GM23248 (cell line): ENCODE results near the gene KRT8. TPM values are rescaled to one million over a fixed set of nuclear protein-coding genes. Genes with fewer than 3 reads are reported as not detected.

Experiments
- DNase-seq: peaks from one replicate; pipeline ENCODE4 v3.0.0-alpha.2; 2015
- H2AFZ ChIP-seq: fragments of 200-600 bp; sonication (generic); 2 replicates; pipeline ENCODE4 v1.6.1; 2016; ENCODE audit warnings: antibody characterized with exemption
- H3F3A ChIP-seq: fragments of 200-600 bp; sonication (generic); 2 replicates; pipeline ENCODE4 v1.6.1; 2016; ENCODE audit warnings: mild to moderate bottlenecking, antibody characterized with exemption, mixed run types; ENCODE audit not compliant: insufficient read depth
- H3K27ac ChIP-seq: fragments of 200-600 bp; sonication (generic); 2 replicates; pipeline ENCODE4 v1.5.1; 2016; ENCODE audit warnings: mild to moderate bottlenecking
- H3K27me3 ChIP-seq: fragments of 200-600 bp; sonication (generic); replicated peaks from 2 replicates; pipeline ENCODE4 v1.6.1; 2016; ENCODE audit warnings: mild to moderate bottlenecking; ENCODE audit not compliant: insufficient read depth
- H3K36me3 ChIP-seq: fragments of 200-600 bp; sonication (generic); 2 replicates; pipeline ENCODE4 v1.6.1; 2016; ENCODE audit warnings: low read depth, mild to moderate bottlenecking
- H3K4me1 ChIP-seq: fragments of 200-600 bp; sonication (generic); 2 replicates; pipeline ENCODE4 v1.6.1; 2016; ENCODE audit warnings: mild to moderate bottlenecking; ENCODE audit not compliant: insufficient read depth
- H3K4me2 ChIP-seq: fragments of 200-600 bp; sonication (generic); one replicate; pipeline ENCODE4 v1.6.1; 2016; ENCODE audit warnings: mild to moderate bottlenecking; ENCODE audit not compliant: unreplicated experiment
- H3K4me3 ChIP-seq: fragments of 200-600 bp; sonication (generic); 2 replicates; pipeline ENCODE4 v1.5.1; 2016; ENCODE audit warnings: mild to moderate bottlenecking
- H3K79me2 ChIP-seq: fragments of 200-600 bp; sonication (generic); 2 replicates; pipeline ENCODE4 v1.6.1; 2016; ENCODE audit warnings: mild to moderate bottlenecking; ENCODE audit not compliant: insufficient read depth
- H3K9ac ChIP-seq: fragments of 200-600 bp; sonication (generic); 2 replicates; pipeline ENCODE4 v1.6.1; 2016; ENCODE audit warnings: mild to moderate bottlenecking
- H3K9me2 ChIP-seq: fragments of 200-600 bp; sonication (generic); 2 replicates; pipeline ENCODE4 v1.6.1; 2016; ENCODE audit warnings: mixed run types, mild to moderate bottlenecking, moderate library complexity; ENCODE audit not compliant: insufficient read depth
- H3K9me3 ChIP-seq: fragments of 200-600 bp; sonication (generic); one replicate; pipeline ENCODE4 v1.6.1; 2017; ENCODE audit warnings: low read depth
- H4K20me1 ChIP-seq: fragments of 200-600 bp; sonication (generic); 2 replicates; pipeline ENCODE4 v1.6.0; 2016; ENCODE audit not compliant: insufficient read depth
- EZH2 ChIP-seq: fragments of 200-600 bp; sonication (generic); IDR thresholded peaks from 2 replicates; pipeline ENCODE4 v1.6.1; 2018; ENCODE audit warnings: antibody characterized with exemption, mild to moderate bottlenecking; ENCODE audit not compliant: insufficient read depth, poor library complexity, severe bottlenecking
- EZH2phosphoT487 ChIP-seq: fragments of 200-600 bp; sonication (generic); IDR thresholded peaks from 2 replicates; pipeline ENCODE4 v1.6.1; 2018; ENCODE audit warnings: antibody characterized with exemption, moderate library complexity, mild to moderate bottlenecking, low read depth; ENCODE audit not compliant: insufficient read depth
- WGBS, 2 experiments: methylation state at CpG; one replicate each; pipeline ENCODE4 v1.1.6; 2015 to 2017; ENCODE audit warnings: low lambda C conversion rate in 2 of 2, low coverage in 1 of 2; ENCODE audit errors: missing lambda C conversion rate in 2 of 2; 5-methylcytosine and 5-hydroxymethylcytosine counted together
- in situ Hi-C: fragments of 300-500 bp; cut with MboI; formaldehyde crosslinking; loops from 2 replicates; pipeline ENCODE4 v1.15.0; 2020
- polyA plus RNA-seq: library from polyadenylated mRNA; unstranded; fragments of >200 nt; fragmentation: Nextera tagmentation; extraction: Ambion mirVana; gene quantifications from 2 replicates; pipeline ENCODE4 v1.2.1, GENCODE V29; 2016
- total RNA-seq: library from RNA; depleted of rRNA; stranded (reverse); fragments of >200 nt; shearing (Covaris generic); gene quantifications from 2 replicates; pipeline ENCODE4 v1.2.3, GENCODE V29; 2014

KRT8 gene
- total and polyA plus RNA-seq, 2 experiments from 2014 or later = 5.5 to 19.8 TPM

DNA sequence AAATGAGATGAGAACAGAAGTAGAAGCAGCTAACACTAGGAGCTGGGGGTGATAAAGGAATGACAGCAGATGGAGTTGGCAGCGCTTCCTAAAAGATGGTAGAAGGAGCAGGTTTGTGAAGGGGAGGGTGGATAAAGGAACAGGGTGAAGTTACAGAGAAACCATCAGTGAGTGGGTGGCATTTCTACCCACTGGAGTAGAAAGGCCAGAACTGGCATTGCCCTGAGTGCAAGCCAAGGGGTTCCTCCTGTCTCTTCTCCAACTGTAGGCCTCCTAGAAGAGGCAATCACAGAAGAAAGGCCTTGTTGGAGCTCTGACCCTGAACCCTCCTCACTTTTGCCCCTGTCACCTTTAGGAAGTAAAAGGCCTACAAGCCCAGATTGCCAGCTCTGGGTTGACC, 46.2 kb upstream of the KRT8 start:
- 90 to 95% methylated on average over 1 of the region's 1 CpG for WGBS, 2 experiments
- Histone ChIP-seq H3K27me3 (no peaks in the 10 kb centered on the region), H3K27ac (no peak overlapping the region), H3F3A (no peaks in the 10 kb centered on the region), H3K4me3 (no peak overlapping the region), H3K79me2 (peaks cover 12% of the 10 kb centered on the region; the same call in 1 of the 2 replicates), H3K4me1 (peaks cover 20% of the 10 kb centered on the region), H4K20me1 (no peaks in the 10 kb centered on the region), H3K36me3 (no peaks in the 10 kb centered on the region), H3K4me2 (no peak overlapping the region), H2AFZ (no peak overlapping the region), H3K9ac (no peak overlapping the region), H3K9me3 (no peaks in the 10 kb centered on the region), H3K9me2 (no peaks in the 10 kb centered on the region)
- TF ChIP-seq EZH2 (no peak), EZH2phosphoT487 (no peak)
- in situ Hi-C loops = no loop called here
- no peak for DNase-seq

DNA sequence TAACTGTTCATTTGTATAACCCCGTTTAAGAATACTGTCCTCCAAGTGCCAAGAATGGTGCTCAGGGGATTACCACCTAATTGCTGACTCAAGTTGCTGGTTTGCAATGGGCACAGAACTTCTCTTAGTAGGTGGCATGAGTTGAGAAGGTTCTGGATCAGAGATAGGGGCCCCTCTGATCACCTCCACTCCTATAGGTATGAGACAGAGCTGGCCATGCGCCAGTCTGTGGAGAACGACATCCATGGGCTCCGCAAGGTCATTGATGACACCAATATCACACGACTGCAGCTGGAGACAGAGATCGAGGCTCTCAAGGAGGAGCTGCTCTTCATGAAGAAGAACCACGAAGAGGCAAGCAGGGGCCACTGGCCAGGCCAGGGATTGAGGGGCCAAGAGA, 45.7 kb upstream of the KRT8 start:
- Histone ChIP-seq H3K4me3 (peak overlapping the region; percentile 83), H3K27me3 (no peaks in the 10 kb centered on the region), H3K9ac (no peak overlapping the region), H3K9me2 (no peaks in the 10 kb centered on the region), H3F3A (no peaks in the 10 kb centered on the region), H3K4me2 (peak overlapping the region; percentile 86), H3K9me3 (no peaks in the 10 kb centered on the region), H4K20me1 (no peaks in the 10 kb centered on the region), H3K79me2 (peaks cover 12% of the 10 kb centered on the region; the same call in 1 of the 2 replicates), H3K27ac (no peak overlapping the region), H2AFZ (no peak overlapping the region), H3K4me1 (peaks cover 26% of the 10 kb centered on the region), H3K36me3 (no peaks in the 10 kb centered on the region)
- no peak for DNase-seq
- in situ Hi-C loops = no loop called here
- WGBS, 2 experiments = 88 to 89% methylated on average over 7 of the region's 7 CpGs
- TF ChIP-seq EZH2phosphoT487 (no peak), EZH2 (no peak)

DNA sequence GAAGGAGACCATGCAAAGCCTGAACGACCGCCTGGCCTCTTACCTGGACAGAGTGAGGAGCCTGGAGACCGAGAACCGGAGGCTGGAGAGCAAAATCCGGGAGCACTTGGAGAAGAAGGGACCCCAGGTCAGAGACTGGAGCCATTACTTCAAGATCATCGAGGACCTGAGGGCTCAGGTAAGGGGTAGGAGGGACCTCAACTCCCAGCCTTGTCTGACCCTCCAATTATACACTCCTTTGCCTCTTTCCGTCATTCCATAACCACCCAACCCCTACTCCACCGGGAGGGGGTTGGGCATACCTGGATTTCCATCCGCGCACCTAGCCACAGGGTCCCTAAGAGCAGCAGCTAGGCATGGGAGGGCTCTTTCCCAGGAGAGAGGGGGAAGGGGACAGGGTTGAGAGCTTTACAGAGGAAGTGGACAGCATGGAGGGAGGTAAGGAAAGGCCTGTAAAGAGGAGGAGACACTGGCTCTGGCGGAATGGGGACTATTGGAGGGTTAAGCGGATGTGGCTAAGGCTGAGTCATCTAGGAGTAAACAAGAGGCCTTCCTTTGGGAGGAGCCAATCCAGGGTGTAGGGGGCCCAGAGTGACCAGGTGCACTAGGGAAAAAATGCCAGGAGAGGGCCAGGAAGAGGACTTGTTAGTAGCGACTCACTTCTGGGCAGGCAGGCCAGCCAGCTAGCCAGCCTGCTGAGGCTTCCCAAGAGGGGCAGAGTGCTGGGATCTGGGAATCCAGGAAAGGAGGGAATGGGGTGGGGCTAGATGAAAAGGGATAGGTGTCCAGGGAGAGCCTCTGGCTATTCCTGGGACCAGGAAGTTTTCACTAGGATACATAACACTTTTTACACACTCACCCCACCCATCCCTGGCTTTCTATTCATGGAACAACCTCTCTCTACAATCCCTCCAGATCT, 44.8 kb upstream of the KRT8 start:
- H4K20me1 ChIP-seq = no peaks in the 10 kb centered on the region
- H3F3A ChIP-seq = no peaks in the 10 kb centered on the region
- H3K9me3 ChIP-seq = no peaks in the 10 kb centered on the region
- H3K9ac ChIP-seq = peak overlapping the region; percentile 73
- H3K4me2 ChIP-seq = peak overlapping the region; percentile 86
- H2AFZ ChIP-seq = peak overlapping the region; percentile 72
- peak; percentile 85 for DNase-seq
- no peaks in the 10 kb centered on the region for H3K36me3 ChIP-seq
- WGBS, 2 experiments = 24 to 25% methylated on average over 12 to 13 of the region's 13 CpGs
- no peaks in the 10 kb centered on the region for H3K27me3 ChIP-seq
- peaks cover 30% of the 10 kb centered on the region for H3K4me1 ChIP-seq
- no peak overlapping the region for H3K27ac ChIP-seq
- in situ Hi-C loops = no loop called here
- no peaks in the 10 kb centered on the region for H3K9me2 ChIP-seq
- TF ChIP-seq EZH2 (no peak), EZH2phosphoT487 (no peak)
- peaks cover 12% of the 10 kb centered on the region; the same call in 1 of the 2 replicates for H3K79me2 ChIP-seq
- H3K4me3 ChIP-seq = peak overlapping the region; percentile 83

DNA sequence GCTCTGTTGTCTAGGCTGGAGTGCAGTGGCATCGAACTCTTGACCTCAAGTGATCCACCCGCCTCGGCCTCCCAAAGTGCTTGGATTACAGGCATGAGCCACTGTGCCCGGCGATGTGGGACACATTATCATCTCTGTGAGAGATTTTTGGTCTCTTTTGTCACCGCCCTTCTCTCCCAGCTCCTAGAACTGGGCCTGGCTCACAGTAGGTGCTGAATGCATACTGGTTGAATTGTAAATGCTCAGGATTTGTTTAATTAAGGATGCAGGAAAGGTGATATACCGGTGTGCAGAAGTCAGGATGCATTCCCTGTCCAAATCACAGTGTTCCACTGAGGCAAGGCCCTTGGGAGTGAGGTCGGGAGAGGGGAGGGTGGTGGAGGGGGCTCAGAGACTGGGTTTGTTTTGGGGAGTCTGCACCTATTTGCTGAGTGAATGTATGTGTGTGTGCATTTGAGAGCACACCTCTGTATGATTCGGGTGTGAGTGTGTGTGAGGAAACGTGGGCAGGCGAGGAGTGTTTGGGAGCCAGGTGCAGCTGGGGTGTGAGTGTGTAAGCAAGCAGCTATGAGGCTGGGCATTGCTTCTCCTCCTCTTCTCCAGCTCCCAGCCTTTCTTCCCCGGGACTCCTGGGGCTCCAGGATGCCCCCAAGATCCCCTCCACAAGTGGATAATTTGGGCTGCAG, 43.0 kb upstream of the KRT8 start:
- 79 to 86% methylated on average over 12 of the region's 12 CpGs for WGBS, 2 experiments
- peaks cover 12% of the 10 kb centered on the region; the same call in 1 of the 2 replicates for H3K79me2 ChIP-seq

More for the DNA sequence above, 43.0 kb upstream of the KRT8 start:
- TF ChIP-seq EZH2phosphoT487 (no peak), EZH2 (no peak)
- H3F3A ChIP-seq = no peaks in the 10 kb centered on the region
- H3K27me3 ChIP-seq = no peaks in the 10 kb centered on the region
- H3K36me3 ChIP-seq = no peaks in the 10 kb centered on the region
- no peak overlapping the region for H2AFZ ChIP-seq
- H3K9ac ChIP-seq = no peak overlapping the region
- in situ Hi-C loops = no loop called here
- H3K9me2 ChIP-seq = no peaks in the 10 kb centered on the region
- DNase-seq = no peak
- no peaks in the 10 kb centered on the region for H4K20me1 ChIP-seq
- no peak overlapping the region for H3K27ac ChIP-seq
- peak overlapping the region; percentile 83; the same call in 1 of the 2 replicates for H3K4me3 ChIP-seq
- no peak overlapping the region for H3K4me2 ChIP-seq
- H3K9me3 ChIP-seq = no peaks in the 10 kb centered on the region
- H3K4me1 ChIP-seq = peaks cover 30% of the 10 kb centered on the region
